Measurements from ENCODE around the gene FBXO34. TPM values are rescaled to one million over a fixed set of nuclear protein-coding genes. Genes with fewer than 3 reads are reported as not detected.

Gene FBXO34
- total and polyA plus RNA-seq, 7 donors = 6.1 to 57.4 (median 25.8) TPM

GRCh38 chr14:55241673-55242072 is 29.5 kb upstream of the FBXO34 start:
- no peak for ATAC-seq
- WGBS, 3 donors = 49 to 82% (median 59%) methylated on average over 4 of the region's 4 CpGs

GRCh38 chr14:55243386-55243785 is 27.8 kb upstream of the FBXO34 start:
- no peaks in the 10 kb centered on the region for H3K27me3 ChIP-seq (ENCODE audit: insufficient read depth in 3 of 3, low read length in 2 of 3)
- 89 to 98% (median 96%) methylated on average over 3 of the region's 3 CpGs for WGBS, 3 donors
- H3K4me1 ChIP-seq = no peaks in the 10 kb centered on the region
- no peak for DNase-seq
- no peak for TF ChIP-seq CTCF (IDR thresholded peaks at IDR 0.05)
- no peak overlapping the region for H3K4me3 ChIP-seq
- no peaks in the 10 kb centered on the region for H3K36me3 ChIP-seq (ENCODE audit: insufficient read depth in 1 of 2, low read depth in 1 of 2)
- no peak overlapping the region for H3K27ac ChIP-seq
- no peak for ATAC-seq
- H3K9me3 ChIP-seq = no peaks in the 10 kb centered on the region
- intact Hi-C loops (cut with DNase I) = no loop called here

More at GRCh38 chr14:55241673-55242072, 29.5 kb upstream of the FBXO34 start:
- Histone ChIP-seq H3K36me3 (ENCODE audit: insufficient read depth in 1 of 2, low read depth in 1 of 2) (no peaks in the 10 kb centered on the region), H3K27ac (no peak overlapping the region), H3K4me1 (no peaks in the 10 kb centered on the region), H3K27me3 (ENCODE audit: insufficient read depth in 3 of 3, low read length in 2 of 3) (no peaks in the 10 kb centered on the region), H3K4me3 (no peak overlapping the region), H3K9me3 (no peaks in the 10 kb centered on the region)
- TF ChIP-seq CTCF (IDR thresholded peaks at IDR 0.05) = no peak
- DNase-seq = no peak
- intact Hi-C loops (cut with DNase I) = no loop called here

GRCh38 chr14:55243813-55244212 is 27.4 kb upstream of the FBXO34 start:
- 91 to 93% (median 92%) methylated on average over 5 of the region's 5 CpGs for WGBS, 3 donors
- H3K27ac ChIP-seq = no peak overlapping the region
- no peak for ATAC-seq
- H3K4me3 ChIP-seq = no peak overlapping the region
- H3K27me3 ChIP-seq (ENCODE audit: insufficient read depth in 3 of 3, low read length in 2 of 3) = no peaks in the 10 kb centered on the region
- no peaks in the 10 kb centered on the region for H3K9me3 ChIP-seq
- no peak for DNase-seq
- no peaks in the 10 kb centered on the region for H3K36me3 ChIP-seq (ENCODE audit: insufficient read depth in 1 of 2, low read depth in 1 of 2)
- intact Hi-C loops (cut with DNase I) = no loop called here
- TF ChIP-seq CTCF (IDR thresholded peaks at IDR 0.05) = no peak
- no peaks in the 10 kb centered on the region for H3K4me1 ChIP-seq

GRCh38 chr14:55245657-55246268 is 25.5 kb upstream of the FBXO34 start:
- WGBS, 3 donors = 69 to 81% (median 77%) methylated on average over 4 of the region's 4 CpGs
- Histone ChIP-seq H3K27ac (no peak overlapping the region), H3K27me3 (ENCODE audit: insufficient read depth in 3 of 3, low read length in 2 of 3) (no peaks in the 10 kb centered on the region), H3K4me1 (no peaks in the 10 kb centered on the region), H3K9me3 (no peaks in the 10 kb centered on the region), H3K36me3 (ENCODE audit: insufficient read depth in 1 of 2, low read depth in 1 of 2) (no peaks in the 10 kb centered on the region), H3K4me3 (no peak overlapping the region)
- intact Hi-C loops (cut with DNase I) = no loop called here
- DNase-seq (no peak), ATAC-seq (no peak)
- peak; percentile 47 for TF ChIP-seq CTCF (IDR thresholded peaks at IDR 0.05)

- WGBS, 3 donors = 96 to 99% (median 98%) methylated on average over 4 of the region's 4 CpGs
- Histone ChIP-seq H3K9me3 (no peaks in the 10 kb centered on the region), H3K4me1 (no peaks in the 10 kb centered on the region), H3K4me3 (no peak overlapping the region), H3K27me3 (ENCODE audit: insufficient read depth in 3 of 3, low read length in 2 of 3) (no peaks in the 10 kb centered on the region), H3K27ac (no peak overlapping the region), H3K36me3 (ENCODE audit: insufficient read depth in 1 of 2, low read depth in 1 of 2) (no peaks in the 10 kb centered on the region)
- TF ChIP-seq CTCF (IDR thresholded peaks at IDR 0.05) = no peak
- no peak for ATAC-seq
- intact Hi-C loops (cut with DNase I) = no loop called here
- DNase-seq = no peak
These were observed 22.8 kb upstream of the FBXO34 start for GRCh38 chr14:55248411-55248810.

Measured in psoas muscle (tissue), 8 donors.